HepG2 (cell line): ENCODE results near the gene DPH3. TPM values are rescaled to one million over a fixed set of nuclear protein-coding genes. Genes with fewer than 3 reads are reported as not detected.

Experiments used
- ARID3A ChIP-seq: IDR thresholded peaks from 2 replicates; pipeline ENCODE4 v1.6.1; 2012; ENCODE audit warnings: low read depth, low read length, improper control_type of control experiment
- ATRX ChIP-seq: sonication (generic); formaldehyde crosslinking; IDR thresholded peaks from 2 replicates; pipeline ENCODE4 v1.4.0; 2020; ENCODE audit warnings: missing genetic modification reagents, borderline replicate concordance
- HNRNPK ChIP-seq: fragments of 200-400 bp; formaldehyde crosslinking; IDR thresholded peaks from 2 replicates; pipeline ENCODE4 v1.6.1; 2018; ENCODE audit warnings: low read length, low read depth, moderate library complexity, mild to moderate bottlenecking; ENCODE audit not compliant: poor library complexity, severe bottlenecking
- KLF6 ChIP-seq: IDR thresholded peaks from 2 replicates; pipeline ENCODE4 v1.8.0; 2016; ENCODE audit warnings: missing biosample characterization, missing genetic modification reagents
- MLX ChIP-seq: IDR thresholded peaks from 2 replicates; pipeline ENCODE4 v1.6.1; 2016
- NFYB ChIP-seq: sonication (generic); formaldehyde crosslinking; IDR thresholded peaks from 2 replicates; pipeline ENCODE4 v1.4.0; 2020; ENCODE audit warnings: missing genetic modification reagents
- SETDB1 ChIP-seq: sonication (generic); formaldehyde crosslinking; IDR thresholded peaks from 2 replicates; pipeline ENCODE4 v1.5.1; 2020; ENCODE audit warnings: missing genetic modification reagents, mild to moderate bottlenecking, borderline replicate concordance
- SNAPC2 ChIP-seq: sonication (generic); formaldehyde crosslinking; IDR thresholded peaks from 2 replicates; pipeline ENCODE4 v1.8.1; 2022; ENCODE audit warnings: mild to moderate bottlenecking, missing genetic modification reagents
- TGIF2 ChIP-seq: IDR thresholded peaks from 2 replicates; pipeline ENCODE4 v1.6.1; 2016; ENCODE audit warnings: control low read depth, missing compliant biosample characterization
- TRIM24 ChIP-seq: sonication (generic); formaldehyde crosslinking; IDR thresholded peaks from 2 replicates; pipeline ENCODE4 v1.8.0; 2022; ENCODE audit warnings: mild to moderate bottlenecking, missing genetic modification reagents
- ZBED4 ChIP-seq: sonication (generic); formaldehyde crosslinking; IDR thresholded peaks from 2 replicates; pipeline ENCODE4 v1.4.0; 2020; ENCODE audit warnings: missing genetic modification reagents, borderline replicate concordance
- ZBTB37 ChIP-seq: sonication (generic); formaldehyde crosslinking; IDR thresholded peaks from 2 replicates; pipeline ENCODE4 v1.4.0; 2020; ENCODE audit warnings: mild to moderate bottlenecking, missing genetic modification reagents
- ZNF34 ChIP-seq: sonication (generic); formaldehyde crosslinking; IDR thresholded peaks from 2 replicates; pipeline ENCODE4 v1.4.0; 2020; ENCODE audit warnings: mild to moderate bottlenecking, missing genetic modification reagents, borderline replicate concordance
- ZNF513 ChIP-seq: sonication (generic); formaldehyde crosslinking; conservative IDR thresholded peaks from 2 replicates; pipeline ENCODE4 v1.5.0; 2020; ENCODE audit warnings: missing genetic modification reagents
- ZNF713 ChIP-seq: sonication (generic); formaldehyde crosslinking; IDR thresholded peaks from 2 replicates; pipeline ENCODE4 v1.4.0; 2020; ENCODE audit warnings: mild to moderate bottlenecking, missing genetic modification reagents
- ZNF816 ChIP-seq: sonication (generic); formaldehyde crosslinking; IDR thresholded peaks from 2 replicates; pipeline ENCODE4 v1.8.0; 2022; ENCODE audit warnings: missing genetic modification reagents, mild to moderate bottlenecking, borderline replicate concordance
- polyA plus RNA-seq, 8 experiments: library from polyadenylated mRNA; depleted of rRNA in 3 of 8; stranded (reverse) in 7 of 8; unstranded in 1 of 8; fragments of >200 nt; fragmentation: Illumina TruSeq in 4 of 8; extraction: Trizol in 4 of 8; gene quantifications; 2 replicates each; pipeline versions ENCODE4 v1.2.1 to v1.2.3, GENCODE V29; 2011 to 2016; ENCODE audit warnings: low read depth in 4 of 8, missing spikeins in 1 of 8, mixed read lengths in 1 of 8; ENCODE audit not compliant: insufficient read depth in 1 of 8
- total RNA-seq, 5 experiments: library from RNA; depleted of rRNA; stranded (reverse); fragments of >200 nt; fragmentation: Illumina TruSeq; extraction: Trizol; gene quantifications; 2 replicates each; pipeline ENCODE4 v1.2.3, GENCODE V29; 2016; ENCODE audit warnings: low read depth in 1 of 5
- TF ChIP-seq, protein P1 (sequence below): IDR thresholded peaks from 2 replicates; pipeline ENCODE4 v1.6.1; 2016; ENCODE audit warnings: missing compliant biosample characterization, missing genetic modification reagents, borderline replicate concordance

Gene DPH3
- total and polyA plus RNA-seq, 2 of the 13 experiments (the other 11 are each of a cell fraction or from before 2014, with no cell fraction given): 18.3 to 21.6 TPM

GRCh38 chr3:16247282-16248061 is 17.3 kb downstream of the DPH3 start (continued):
- TF ChIP-seq, protein P1, sequence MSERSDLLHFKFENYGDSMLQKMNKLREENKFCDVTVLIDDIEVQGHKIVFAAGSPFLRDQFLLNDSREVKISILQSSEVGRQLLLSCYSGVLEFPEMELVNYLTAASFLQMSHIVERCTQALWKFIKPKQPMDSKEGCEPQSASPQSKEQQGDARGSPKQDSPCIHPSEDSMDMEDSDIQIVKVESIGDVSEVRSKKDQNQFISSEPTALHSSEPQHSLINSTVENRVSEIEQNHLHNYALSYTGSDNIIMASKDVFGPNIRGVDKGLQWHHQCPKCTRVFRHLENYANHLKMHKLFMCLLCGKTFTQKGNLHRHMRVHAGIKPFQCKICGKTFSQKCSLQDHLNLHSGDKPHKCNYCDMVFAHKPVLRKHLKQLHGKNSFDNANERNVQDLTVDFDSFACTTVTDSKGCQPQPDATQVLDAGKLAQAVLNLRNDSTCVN (CRISPR knock-in tag): peak; percentile 46; the same call in 1 of the 2 replicates
- TF ChIP-seq ATRX (CRISPR knock-in tag) (no peak), MLX (CRISPR knock-in tag) (0 out of 2 replicates have a peak, but pooled peaks have one; percentile 23), SNAPC2 (CRISPR knock-in tag) (peak; percentile 49; the same call in 1 of the 2 replicates), ZBED4 (CRISPR knock-in tag) (no peak), SETDB1 (no peak), ZNF816 (CRISPR knock-in tag) (no peak), TRIM24 (0 out of 2 replicates have a peak, but pooled peaks have one; percentile 30), ARID3A (peak; percentile 45; the same call in 1 of the 2 replicates), HNRNPK (no peak), ZBTB37 (no peak), ZNF34 (no peak), ZNF713 (CRISPR knock-in tag) (no peak), ZNF513 (CRISPR knock-in tag) (no peak), TGIF2 (0 out of 2 replicates have a peak, but pooled peaks have one; percentile 25), KLF6 (CRISPR knock-in tag) (no peak), NFYB (CRISPR knock-in tag) (no peak)
